ENCODE data around the gene TAGLN3.
A peak's percentile ranks its signal among the peaks of the same experiment; 100 is the strongest.

Gene TAGLN3

GRCh38 chr3:112005091-112005672 lies 6.5 kb downstream of the TAGLN3 start:
- no peak for DNase-seq (ENCODE audit: low read depth)
- H3K4me3 ChIP-seq (replicated peaks; ENCODE audit: low read depth, low read length): no peak overlapping the region
- TF ChIP-seq, protein P1, sequence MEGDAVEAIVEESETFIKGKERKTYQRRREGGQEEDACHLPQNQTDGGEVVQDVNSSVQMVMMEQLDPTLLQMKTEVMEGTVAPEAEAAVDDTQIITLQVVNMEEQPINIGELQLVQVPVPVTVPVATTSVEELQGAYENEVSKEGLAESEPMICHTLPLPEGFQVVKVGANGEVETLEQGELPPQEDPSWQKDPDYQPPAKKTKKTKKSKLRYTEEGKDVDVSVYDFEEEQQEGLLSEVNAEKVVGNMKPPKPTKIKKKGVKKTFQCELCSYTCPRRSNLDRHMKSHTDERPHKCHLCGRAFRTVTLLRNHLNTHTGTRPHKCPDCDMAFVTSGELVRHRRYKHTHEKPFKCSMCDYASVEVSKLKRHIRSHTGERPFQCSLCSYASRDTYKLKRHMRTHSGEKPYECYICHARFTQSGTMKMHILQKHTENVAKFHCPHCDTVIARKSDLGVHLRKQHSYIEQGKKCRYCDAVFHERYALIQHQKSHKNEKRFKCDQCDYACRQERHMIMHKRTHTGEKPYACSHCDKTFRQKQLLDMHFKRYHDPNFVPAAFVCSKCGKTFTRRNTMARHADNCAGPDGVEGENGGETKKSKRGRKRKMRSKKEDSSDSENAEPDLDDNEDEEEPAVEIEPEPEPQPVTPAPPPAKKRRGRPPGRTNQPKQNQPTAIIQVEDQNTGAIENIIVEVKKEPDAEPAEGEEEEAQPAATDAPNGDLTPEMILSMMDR (IDR thresholded peaks at IDR 0.05; ENCODE audit: low read length, missing control alignments): no peak

DNA sequence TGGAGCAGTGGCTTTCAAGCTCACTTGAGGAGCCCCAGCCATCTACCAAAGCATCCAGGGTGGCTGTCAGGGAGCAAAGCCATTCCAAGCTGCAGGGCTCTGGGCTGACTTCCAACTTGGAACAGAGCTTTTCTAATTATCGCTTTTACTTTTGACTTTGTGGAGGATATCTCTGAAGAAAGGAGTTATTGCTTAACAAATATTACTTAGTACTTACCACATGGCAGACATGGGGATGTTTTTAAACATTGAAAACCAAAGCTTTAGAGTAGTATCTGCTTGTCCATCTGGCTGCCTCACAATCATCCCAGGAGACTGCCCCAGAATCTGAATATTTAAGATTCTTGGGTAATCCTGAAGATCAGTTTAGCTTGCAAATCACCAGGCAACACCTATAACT lies 8.9 kb downstream of the TAGLN3 start:
- H3K4me3 ChIP-seq (replicated peaks; ENCODE audit: low read depth, low read length): no peak overlapping the region
- peak; percentile 57 for DNase-seq (ENCODE audit: low read depth)
- TF ChIP-seq, protein P1 (IDR thresholded peaks at IDR 0.05; ENCODE audit: low read length, missing control alignments): no peak

DNA sequence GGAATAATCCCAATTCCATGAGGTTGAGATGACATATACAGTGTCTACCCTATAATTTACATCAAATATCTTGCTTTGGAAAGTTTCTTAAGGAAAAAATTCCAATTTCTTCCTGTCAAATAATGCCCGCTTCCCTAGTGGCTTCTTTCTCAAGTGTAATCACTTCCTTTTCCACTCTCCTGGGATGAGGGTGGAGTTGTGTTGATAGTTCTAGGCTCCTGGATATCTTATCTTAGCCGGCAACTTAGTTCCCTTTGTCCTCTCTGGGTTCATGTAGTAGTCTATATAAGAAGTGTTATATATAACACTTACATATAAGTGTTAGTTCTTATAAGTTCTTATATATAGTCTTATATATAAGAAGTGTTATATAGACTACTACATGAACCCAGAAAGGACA lies 10.9 kb downstream of the TAGLN3 start:
- TF ChIP-seq, protein P1 (IDR thresholded peaks at IDR 0.05; ENCODE audit: low read length, missing control alignments): no peak
- no peak for DNase-seq (ENCODE audit: low read depth)
- no peak overlapping the region for H3K4me3 ChIP-seq (replicated peaks; ENCODE audit: low read depth, low read length)

DNA sequence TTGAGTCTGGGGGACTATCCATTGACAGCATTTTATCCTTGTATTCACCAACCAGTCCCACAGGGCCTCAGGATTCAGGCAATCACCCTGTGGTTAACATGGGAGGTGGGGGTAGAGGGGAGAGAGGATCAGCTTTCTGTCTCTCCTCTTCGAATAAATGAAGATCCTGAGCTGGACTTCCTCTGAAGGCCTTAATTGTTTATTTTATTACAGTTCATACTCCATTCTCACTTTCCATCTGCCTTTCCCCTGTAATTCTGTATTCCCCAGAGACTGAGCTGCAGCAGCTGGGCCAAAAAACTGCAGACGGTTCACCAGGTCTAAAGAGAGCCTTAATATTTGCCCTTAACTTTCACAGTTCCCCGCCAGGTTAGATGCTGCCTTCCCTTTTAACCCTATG lies 11.9 kb downstream of the TAGLN3 start:
- no peak for DNase-seq (ENCODE audit: low read depth)
- no peak overlapping the region for H3K4me3 ChIP-seq (replicated peaks; ENCODE audit: low read depth, low read length)
- TF ChIP-seq, protein P1 (IDR thresholded peaks at IDR 0.05; ENCODE audit: low read length, missing control alignments): no peak

GRCh38 chr3:112011376-112011940 lies 12.7 kb downstream of the TAGLN3 start:
- no peak overlapping the region for H3K4me3 ChIP-seq (replicated peaks; ENCODE audit: low read depth, low read length)
- DNase-seq (ENCODE audit: low read depth): no peak
- TF ChIP-seq, protein P1 (IDR thresholded peaks at IDR 0.05; ENCODE audit: low read length, missing control alignments): no peak

GRCh38 chr3:112012205-112012992 lies 13.7 kb downstream of the TAGLN3 start:
- TF ChIP-seq, protein P1 (IDR thresholded peaks at IDR 0.05; ENCODE audit: low read length, missing control alignments): no peak
- no peak for DNase-seq (ENCODE audit: low read depth)
- H3K4me3 ChIP-seq (replicated peaks; ENCODE audit: low read depth, low read length): no peak overlapping the region

Measured in fibroblast of pulmonary artery (primary cell).